C4-2B (cell line): ENCODE results near the gene ZNF584.

Experiments
- CTCF ChIP-seq: fragments of 450-650 bp; conservative IDR thresholded peaks from 2 replicates; pipeline ENCODE4 v1.5.1; 2017; ENCODE audit warnings: mild to moderate bottlenecking
- ZFX ChIP-seq: fragments of 450-650 bp; IDR thresholded peaks from 2 replicates; pipeline ENCODE4 v1.6.1; 2017

DNA sequence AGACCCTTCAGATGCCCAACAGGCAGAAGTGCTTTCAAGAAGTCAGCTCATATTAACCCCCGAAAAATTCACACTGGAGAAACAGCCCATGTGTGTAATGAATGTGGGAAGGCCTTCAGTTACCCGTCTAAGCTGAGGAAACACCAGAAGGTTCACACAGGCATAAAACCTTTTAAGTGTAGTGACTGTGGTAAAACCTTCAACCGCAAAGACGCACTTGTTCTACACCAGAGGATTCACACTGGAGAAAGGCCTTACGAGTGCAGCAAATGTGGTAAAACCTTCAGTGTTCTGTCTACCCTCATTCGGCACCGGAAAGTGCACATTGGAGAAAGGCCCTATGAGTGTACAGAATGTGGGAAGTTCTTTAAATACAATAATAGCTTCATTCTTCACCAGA, 8.6 kb downstream of the ZNF584 start:
- TF ChIP-seq CTCF (no peak), ZFX (no peak)
